Measurements from ENCODE around the gene ATXN1. TPM values are rescaled to one million over a fixed set of nuclear protein-coding genes. Genes with fewer than 3 reads are reported as not detected.
A peak's percentile ranks its signal among the peaks of the same experiment; 100 is the strongest.

ATXN1 gene
- polyA plus RNA-seq, 4 donors: 4.6 to 16.5 (median 5.9) TPM

DNA sequence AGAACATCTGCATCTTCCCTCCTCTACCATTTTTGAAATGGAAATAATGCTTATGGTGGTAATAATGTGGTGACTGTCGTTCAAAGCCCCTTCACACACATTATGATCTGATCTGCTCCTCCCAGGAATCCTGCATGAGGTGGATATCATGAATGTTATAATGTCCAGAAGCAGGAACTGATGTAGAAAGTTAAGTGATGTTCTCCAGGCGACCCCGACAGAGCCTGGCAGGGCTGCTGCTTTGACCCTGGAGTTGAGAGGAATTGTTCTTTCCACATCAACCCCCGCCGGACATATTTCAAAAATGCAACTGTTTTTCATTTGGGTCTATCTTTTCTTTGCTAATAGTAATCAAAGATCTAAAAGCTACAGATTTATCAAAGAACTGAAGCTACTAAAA lies 391.3 kb downstream of the ATXN1 start:
- FAIRE-seq (no peak), DNase-seq (no peak)
- Histone ChIP-seq H3K36me3 (ENCODE audit: control insufficient read depth in 3 of 3, insufficient read depth in 2 of 3, low read depth in 1 of 3, low read length in 3 of 3) (no peaks in the 10 kb centered on the region), H3K27me3 (ENCODE audit: control insufficient read depth in 3 of 3, insufficient read depth in 3 of 3, low read length in 3 of 3) (no peaks in the 10 kb centered on the region), H3K9me3 (ENCODE audit: control insufficient read depth in 2 of 2, insufficient read depth in 1 of 2, low read depth in 1 of 2, low read length in 1 of 2) (no peaks in the 10 kb centered on the region), H3K4me1 (ENCODE audit: control insufficient read depth in 3 of 3, insufficient read depth in 2 of 3, low read depth in 1 of 3, low read length in 2 of 3) (peaks cover 0 to 8% (median 0%) of the 10 kb centered on the region in 3 donors), H3K27ac (ENCODE audit: low read depth in 1 of 3, low read length in 2 of 3) (no peak overlapping the region), H3K4me3 (ENCODE audit: low read depth in 1 of 3, low read length in 3 of 3) (no peak overlapping the region)
- WGBS, 3 donors: 90 to 95% (median 95%) methylated on average over 5 of the region's 5 CpGs

DNA sequence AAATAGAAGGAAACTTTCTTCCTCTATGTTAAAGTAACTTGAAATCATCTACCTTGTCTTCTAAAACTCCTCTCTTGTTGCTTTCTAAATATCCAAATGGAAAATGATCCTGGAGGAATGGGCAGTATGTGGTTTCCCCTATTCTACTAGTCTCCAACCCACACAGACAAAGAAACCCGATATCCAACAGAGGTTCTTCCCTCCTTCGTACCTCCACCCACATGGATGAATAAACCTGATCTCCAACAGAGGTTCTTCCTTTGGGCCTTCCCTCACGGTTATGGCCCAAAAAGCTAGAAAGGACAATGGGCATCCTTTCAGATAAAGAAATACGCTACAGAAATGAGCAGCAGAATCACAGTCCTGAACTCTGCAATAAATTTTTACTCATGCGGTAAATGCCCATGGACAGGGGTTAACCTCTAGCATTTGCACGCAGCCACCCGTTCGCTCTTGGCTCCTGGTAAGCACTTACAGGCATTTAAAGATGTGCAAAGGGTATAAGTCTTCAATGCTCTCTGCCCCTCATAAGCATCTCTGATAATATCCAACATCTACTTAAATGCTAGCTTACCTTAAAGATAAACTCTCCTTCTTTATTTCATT lies 392.0 kb downstream of the ATXN1 start:
- no peak overlapping the region for H3K4me3 ChIP-seq (ENCODE audit: low read depth in 1 of 3, low read length in 3 of 3)
- H3K36me3 ChIP-seq (ENCODE audit: control insufficient read depth in 3 of 3, insufficient read depth in 2 of 3, low read depth in 1 of 3, low read length in 3 of 3): no peaks in the 10 kb centered on the region
- no peak for FAIRE-seq
- H3K27ac ChIP-seq (ENCODE audit: low read depth in 1 of 3, low read length in 2 of 3): no peak overlapping the region
- 94 to 97% (median 94%) methylated on average over 8 of the region's 8 CpGs for WGBS, 3 donors
- DNase-seq: no peak
- H3K9me3 ChIP-seq (ENCODE audit: control insufficient read depth in 2 of 2, insufficient read depth in 1 of 2, low read depth in 1 of 2, low read length in 1 of 2): no peaks in the 10 kb centered on the region
- peaks cover 0 to 8% (median 0%) of the 10 kb centered on the region in 3 donors for H3K4me1 ChIP-seq (ENCODE audit: control insufficient read depth in 3 of 3, insufficient read depth in 2 of 3, low read depth in 1 of 3, low read length in 2 of 3)
- H3K27me3 ChIP-seq (ENCODE audit: control insufficient read depth in 3 of 3, insufficient read depth in 3 of 3, low read length in 3 of 3): no peaks in the 10 kb centered on the region

DNA sequence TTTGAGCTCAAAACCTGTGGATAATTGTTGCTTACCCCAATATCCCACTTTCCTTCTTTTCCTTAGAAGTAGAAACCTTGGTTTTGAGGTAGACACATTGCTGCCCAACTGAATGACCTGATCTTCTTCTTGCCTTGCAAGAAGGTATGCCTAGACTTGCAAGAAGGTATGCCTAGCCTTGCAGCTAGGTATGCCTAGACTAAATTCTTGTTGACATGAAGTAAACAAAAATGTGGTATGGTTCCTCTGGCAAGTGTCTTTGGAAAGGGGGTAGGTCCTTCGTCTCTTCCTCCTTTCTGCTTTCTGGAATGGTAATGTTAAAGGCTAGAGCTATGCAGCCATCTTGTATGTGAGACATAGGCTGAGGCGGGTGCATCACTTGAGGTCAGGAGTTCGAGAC lies 393.7 kb downstream of the ATXN1 start:
- no peaks in the 10 kb centered on the region for H3K9me3 ChIP-seq (ENCODE audit: control insufficient read depth in 2 of 2, insufficient read depth in 1 of 2, low read depth in 1 of 2, low read length in 1 of 2)
- peak overlapping the region in 1 of 3 donors; percentile 38 for H3K27ac ChIP-seq (ENCODE audit: low read depth in 1 of 3, low read length in 2 of 3)

DNA sequence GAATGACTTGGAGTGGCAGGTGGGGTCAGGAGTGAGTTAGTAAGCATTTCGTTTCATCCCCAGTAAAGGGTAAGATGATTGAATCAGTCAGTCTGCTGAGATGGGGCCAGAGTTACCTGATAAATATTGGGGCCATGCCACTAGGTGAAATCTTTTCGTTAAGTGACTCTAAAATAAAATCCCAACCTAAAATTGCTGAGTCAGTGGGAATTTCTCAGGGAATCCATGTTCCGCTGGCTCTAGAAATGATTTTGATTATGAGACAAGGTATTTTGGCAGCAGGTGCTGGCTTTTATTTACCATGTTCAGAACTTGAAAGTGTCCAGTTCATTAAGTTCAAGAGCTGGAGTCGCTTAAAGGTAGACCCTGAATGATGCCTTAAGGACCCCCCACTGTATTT lies 397.5 kb downstream of the ATXN1 start:
- DNase-seq: no peak
- no peak overlapping the region for H3K27ac ChIP-seq (ENCODE audit: low read depth in 1 of 3, low read length in 2 of 3)
- no peak for FAIRE-seq
- peaks cover 0 to 19% (median 2%) of the 10 kb centered on the region in 3 donors for H3K4me1 ChIP-seq (ENCODE audit: control insufficient read depth in 3 of 3, insufficient read depth in 2 of 3, low read depth in 1 of 3, low read length in 2 of 3)
- 89 to 93% (median 92%) methylated on average over 4 of the region's 4 CpGs for WGBS, 3 donors
- no peaks in the 10 kb centered on the region for H3K9me3 ChIP-seq (ENCODE audit: control insufficient read depth in 2 of 2, insufficient read depth in 1 of 2, low read depth in 1 of 2, low read length in 1 of 2)
- no peaks in the 10 kb centered on the region for H3K27me3 ChIP-seq (ENCODE audit: control insufficient read depth in 3 of 3, insufficient read depth in 3 of 3, low read length in 3 of 3)
- no peak overlapping the region for H3K4me3 ChIP-seq (ENCODE audit: low read depth in 1 of 3, low read length in 3 of 3)
- no peaks in the 10 kb centered on the region for H3K36me3 ChIP-seq (ENCODE audit: control insufficient read depth in 3 of 3, insufficient read depth in 2 of 3, low read depth in 1 of 3, low read length in 3 of 3)

More for the DNA sequence above, 393.7 kb downstream of the ATXN1 start:
- Histone ChIP-seq H3K4me1 (ENCODE audit: control insufficient read depth in 3 of 3, insufficient read depth in 2 of 3, low read depth in 1 of 3, low read length in 2 of 3) (peaks cover 0 to 9% (median 0%) of the 10 kb centered on the region in 3 donors), H3K27me3 (ENCODE audit: control insufficient read depth in 3 of 3, insufficient read depth in 3 of 3, low read length in 3 of 3) (no peaks in the 10 kb centered on the region), H3K4me3 (ENCODE audit: low read depth in 1 of 3, low read length in 3 of 3) (no peak overlapping the region), H3K36me3 (ENCODE audit: control insufficient read depth in 3 of 3, insufficient read depth in 2 of 3, low read depth in 1 of 3, low read length in 3 of 3) (no peaks in the 10 kb centered on the region)
- 92 to 98% (median 92%) methylated on average over 3 of the region's 3 CpGs for WGBS, 3 donors
- FAIRE-seq (no peak), DNase-seq (no peak)

DNA sequence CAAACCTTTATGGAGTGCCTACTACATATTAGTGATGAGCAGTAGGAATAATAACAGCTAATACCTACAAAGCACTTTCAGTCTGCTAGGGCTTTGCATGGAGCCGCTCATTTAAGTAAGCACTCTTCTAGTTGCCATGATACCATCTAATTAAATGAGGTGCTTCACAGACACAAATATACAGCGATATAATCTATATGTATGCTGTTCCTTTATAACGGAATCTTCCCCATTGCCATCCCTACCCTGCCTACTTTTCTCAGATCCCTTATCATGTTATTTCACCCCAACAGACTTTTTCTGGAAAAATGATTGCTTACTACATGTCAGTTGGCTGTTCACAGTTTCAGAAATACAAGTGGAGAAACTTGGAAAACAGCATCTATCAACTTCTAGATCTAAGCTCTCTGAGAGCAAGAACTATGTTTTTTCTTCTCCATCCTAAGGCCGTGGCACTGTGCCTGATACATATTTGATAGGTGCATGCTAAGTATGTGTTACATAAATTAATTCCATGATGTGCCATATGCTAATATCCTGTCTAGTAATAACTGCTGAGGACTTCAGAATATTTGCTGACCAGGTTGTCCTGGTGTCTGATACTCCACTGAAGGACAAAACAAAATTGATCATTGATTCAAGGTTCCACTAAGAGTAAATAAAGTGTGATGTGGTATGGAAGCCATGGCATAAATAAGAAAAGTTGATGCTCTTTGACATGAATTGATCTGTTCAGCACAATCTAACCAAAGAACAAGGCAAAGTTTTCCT lies 398.3 kb downstream of the ATXN1 start:
- Histone ChIP-seq H3K4me1 (ENCODE audit: control insufficient read depth in 3 of 3, insufficient read depth in 2 of 3, low read depth in 1 of 3, low read length in 2 of 3) (peaks cover 0 to 18% (median 2%) of the 10 kb centered on the region in 3 donors), H3K4me3 (ENCODE audit: low read depth in 1 of 3, low read length in 3 of 3) (no peak overlapping the region), H3K36me3 (ENCODE audit: control insufficient read depth in 3 of 3, insufficient read depth in 2 of 3, low read depth in 1 of 3, low read length in 3 of 3) (no peaks in the 10 kb centered on the region), H3K27me3 (ENCODE audit: control insufficient read depth in 3 of 3, insufficient read depth in 3 of 3, low read length in 3 of 3) (no peaks in the 10 kb centered on the region), H3K9me3 (ENCODE audit: control insufficient read depth in 2 of 2, insufficient read depth in 1 of 2, low read depth in 1 of 2, low read length in 1 of 2) (no peaks in the 10 kb centered on the region), H3K27ac (ENCODE audit: low read depth in 1 of 3, low read length in 2 of 3) (no peak overlapping the region)
- 94 to 96% (median 95%) methylated on average over 4 of the region's 4 CpGs for WGBS, 3 donors
- DNase-seq (no peak), FAIRE-seq (no peak)

DNA sequence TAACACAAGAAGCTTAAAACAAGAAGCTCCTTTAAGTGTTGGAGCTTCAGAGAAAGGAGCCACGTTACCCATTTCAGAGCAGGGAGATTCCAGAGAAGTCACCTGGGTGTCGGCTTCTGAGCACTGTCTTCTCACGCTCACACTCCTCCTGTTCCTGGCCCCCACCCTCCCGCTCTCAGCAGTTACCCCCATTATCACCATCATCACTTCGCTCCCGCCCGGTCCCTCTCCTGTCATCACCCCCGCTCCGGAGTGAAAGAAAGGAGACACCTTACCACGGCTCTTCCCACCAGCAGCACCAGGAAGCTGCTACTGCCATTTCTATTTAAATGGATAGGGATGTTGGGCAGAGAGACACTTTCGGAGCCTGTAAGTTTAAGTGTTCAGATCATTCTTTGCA lies 399.0 kb downstream of the ATXN1 start:
- FAIRE-seq: no peak
- H3K27me3 ChIP-seq (ENCODE audit: control insufficient read depth in 3 of 3, insufficient read depth in 3 of 3, low read length in 3 of 3): no peaks in the 10 kb centered on the region
- H3K9me3 ChIP-seq (ENCODE audit: control insufficient read depth in 2 of 2, insufficient read depth in 1 of 2, low read depth in 1 of 2, low read length in 1 of 2): no peaks in the 10 kb centered on the region
- H3K27ac ChIP-seq (ENCODE audit: low read depth in 1 of 3, low read length in 2 of 3): peak overlapping the region in 1 of 3 donors; percentile 68
- H3K4me3 ChIP-seq (ENCODE audit: low read depth in 1 of 3, low read length in 3 of 3): no peak overlapping the region
- DNase-seq: no peak
- H3K36me3 ChIP-seq (ENCODE audit: control insufficient read depth in 3 of 3, insufficient read depth in 2 of 3, low read depth in 1 of 3, low read length in 3 of 3): no peaks in the 10 kb centered on the region
- WGBS, 3 donors: 78 to 84% (median 79%) methylated on average over 11 of the region's 11 CpGs
- peaks cover 0 to 11% (median 2%) of the 10 kb centered on the region in 3 donors for H3K4me1 ChIP-seq (ENCODE audit: control insufficient read depth in 3 of 3, insufficient read depth in 2 of 3, low read depth in 1 of 3, low read length in 2 of 3)

DNA sequence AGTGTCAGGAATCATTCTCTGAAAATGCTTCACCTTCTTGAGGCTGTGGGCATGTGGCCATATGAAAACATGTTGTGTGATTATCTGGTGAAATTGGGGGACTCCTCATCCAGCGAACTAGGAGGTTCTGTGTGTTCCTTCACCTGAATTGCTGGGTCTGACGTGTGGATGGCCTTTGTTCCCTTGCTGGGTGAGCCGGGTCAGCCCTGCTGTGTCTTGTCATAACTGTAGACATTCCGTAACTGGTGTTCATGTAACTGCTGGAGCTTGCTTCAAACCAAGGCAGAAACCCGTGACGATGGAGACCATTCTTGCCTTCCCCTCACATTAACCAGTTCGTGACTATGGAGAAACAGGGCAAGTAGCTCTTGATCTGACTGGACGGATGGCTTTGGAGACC lies 399.4 kb downstream of the ATXN1 start:
- H3K4me1 ChIP-seq (ENCODE audit: control insufficient read depth in 3 of 3, insufficient read depth in 2 of 3, low read depth in 1 of 3, low read length in 2 of 3): peaks cover 0 to 11% (median 2%) of the 10 kb centered on the region in 3 donors
- no peak for FAIRE-seq

DNA sequence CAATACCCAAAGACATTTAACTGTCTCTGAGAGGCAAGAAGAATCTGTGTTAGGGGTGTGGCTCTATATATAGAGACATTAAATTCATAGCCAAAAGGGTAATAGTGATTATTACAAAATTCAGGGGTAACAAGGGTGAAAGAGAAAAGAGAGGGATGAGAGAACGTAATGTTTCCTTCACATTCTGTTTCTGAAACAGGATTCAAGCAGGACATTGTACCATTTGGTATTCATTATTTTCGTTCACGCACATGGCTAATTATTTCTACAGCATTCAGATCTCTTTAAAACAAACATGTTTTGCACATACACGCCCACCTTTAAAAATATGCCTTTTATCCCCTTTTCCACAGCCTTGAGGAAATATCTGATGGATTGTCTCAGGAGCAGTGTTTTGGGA lies 400.1 kb downstream of the ATXN1 start:
- Histone ChIP-seq H3K27ac (ENCODE audit: low read depth in 1 of 3, low read length in 2 of 3) (no peak overlapping the region), H3K36me3 (ENCODE audit: control insufficient read depth in 3 of 3, insufficient read depth in 2 of 3, low read depth in 1 of 3, low read length in 3 of 3) (no peaks in the 10 kb centered on the region), H3K9me3 (ENCODE audit: control insufficient read depth in 2 of 2, insufficient read depth in 1 of 2, low read depth in 1 of 2, low read length in 1 of 2) (no peaks in the 10 kb centered on the region), H3K4me3 (ENCODE audit: low read depth in 1 of 3, low read length in 3 of 3) (no peak overlapping the region), H3K4me1 (ENCODE audit: control insufficient read depth in 3 of 3, insufficient read depth in 2 of 3, low read depth in 1 of 3, low read length in 2 of 3) (peaks cover 0 to 11% (median 2%) of the 10 kb centered on the region in 3 donors), H3K27me3 (ENCODE audit: control insufficient read depth in 3 of 3, insufficient read depth in 3 of 3, low read length in 3 of 3) (no peaks in the 10 kb centered on the region)
- DNase-seq: no peak
- FAIRE-seq: no peak
- 85 to 95% (median 93%) methylated on average over 4 of the region's 4 CpGs for WGBS, 3 donors

More for the DNA sequence above, 399.4 kb downstream of the ATXN1 start:
- no peak overlapping the region for H3K4me3 ChIP-seq (ENCODE audit: low read depth in 1 of 3, low read length in 3 of 3)
- H3K27ac ChIP-seq (ENCODE audit: low read depth in 1 of 3, low read length in 2 of 3): peak overlapping the region in 1 of 3 donors; percentile 68
- peak; percentile 45 to 50 for DNase-seq
- H3K27me3 ChIP-seq (ENCODE audit: control insufficient read depth in 3 of 3, insufficient read depth in 3 of 3, low read length in 3 of 3): no peaks in the 10 kb centered on the region
- H3K36me3 ChIP-seq (ENCODE audit: control insufficient read depth in 3 of 3, insufficient read depth in 2 of 3, low read depth in 1 of 3, low read length in 3 of 3): no peaks in the 10 kb centered on the region
- WGBS, 3 donors: 38 to 63% (median 50%) methylated on average over 8 of the region's 8 CpGs
- H3K9me3 ChIP-seq (ENCODE audit: control insufficient read depth in 2 of 2, insufficient read depth in 1 of 2, low read depth in 1 of 2, low read length in 1 of 2): no peaks in the 10 kb centered on the region

All from small intestine (tissue), 7 donors.